MM.1S (cell line): ENCODE results near the gene DGCR6.

Experiments
- CTCF ChIP-seq: fragments of 300-600 bp; sonication (generic); IDR thresholded peaks from 2 replicates; pipeline ENCODE4 v1.5.1; 2016; ENCODE audit warnings: antibody characterized with exemption, low read length, mixed read lengths
- EZH2 ChIP-seq: fragments of 300-600 bp; sonication (generic); optimal IDR thresholded peaks from 2 replicates; pipeline ENCODE3; 2017; ENCODE audit warnings: low read depth, mild to moderate bottlenecking, antibody characterized with exemption, low read length, mixed read lengths

GRCh38 chr22:18950141-18950540, 44.0 kb downstream of the DGCR6 start:
- TF ChIP-seq CTCF: no peak
- TF ChIP-seq EZH2: no peak
